Fibroblast of skin of back (primary cell): ENCODE results near the gene FRMD5.

ENCODE experiments used
- DNase-seq: peaks from one replicate; pipeline ENCODE4 v3.0.0-alpha.2; 2013

The FRMD5 gene

GRCh38 chr15:43969802-43970375, 225.2 kb downstream of the FRMD5 start:
- DNase-seq = no peak

DNA sequence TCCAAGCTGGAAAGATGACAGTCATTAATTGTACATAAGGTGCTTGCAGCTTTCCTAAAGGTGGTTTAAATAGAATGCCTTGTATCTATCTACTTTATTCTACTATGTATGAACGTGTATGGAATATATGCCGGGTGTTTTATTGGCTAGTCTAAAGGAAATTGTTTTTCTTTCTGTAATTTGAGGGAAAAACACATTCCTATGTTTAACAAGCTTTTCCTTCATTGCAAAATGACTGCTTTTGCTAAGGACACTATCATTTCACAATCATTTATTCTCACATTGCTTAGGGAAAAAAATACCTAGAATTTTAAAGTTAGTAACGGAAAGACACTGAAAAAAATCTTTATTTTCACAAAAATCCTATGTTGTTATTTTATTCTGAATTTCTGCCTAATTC, 226.5 kb downstream of the FRMD5 start:
- no peak for DNase-seq

- no peak for DNase-seq
These were observed 228.4 kb downstream of the FRMD5 start for GRCh38 chr15:43966646-43967045.

DNA sequence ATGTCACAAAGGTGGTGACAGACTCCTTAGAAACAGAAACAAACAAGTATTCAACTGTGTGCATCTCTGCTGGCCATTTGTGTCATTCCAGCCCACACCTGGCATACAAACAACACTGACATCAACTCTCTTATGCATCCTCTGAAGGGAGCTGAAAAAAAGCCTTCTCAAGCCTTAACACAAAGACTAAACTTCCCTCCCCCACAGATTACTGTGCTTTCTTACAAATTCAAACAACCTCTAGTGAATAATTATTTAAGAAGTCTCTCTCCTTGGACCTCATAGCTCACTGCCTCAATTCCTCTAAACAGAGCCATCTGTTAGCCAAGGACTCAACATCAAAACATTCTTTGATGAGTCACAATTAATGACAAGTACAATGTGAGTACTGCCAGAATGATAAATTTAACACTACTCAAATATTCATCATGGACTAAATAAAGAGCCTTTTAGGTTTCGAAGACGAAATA, 236.2 kb downstream of the FRMD5 start:
- peak; percentile 73 for DNase-seq

- no peak for DNase-seq
These were observed 237.3 kb downstream of the FRMD5 start for GRCh38 chr15:43957724-43958123.

DNA sequence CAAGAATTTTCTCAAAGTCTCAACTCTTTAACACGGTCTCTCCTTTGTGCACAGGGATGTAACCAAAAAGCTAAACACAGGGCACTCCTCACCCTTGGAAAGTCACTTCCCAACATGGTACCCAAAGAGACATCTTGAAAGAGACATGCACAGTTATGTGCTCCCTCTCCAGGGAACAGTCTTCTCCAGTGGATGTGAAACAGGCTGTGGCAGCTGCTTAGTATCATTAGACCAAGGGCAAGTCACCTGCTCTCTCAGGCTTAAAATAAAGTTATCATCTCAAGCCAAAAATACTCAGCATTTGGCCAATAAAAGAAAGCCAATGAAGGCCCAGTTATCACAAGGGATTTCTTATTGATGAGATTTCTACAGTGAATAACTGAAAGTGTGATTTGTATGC, 239.9 kb downstream of the FRMD5 start:
- no peak for DNase-seq

- no peak for DNase-seq
These were observed 240.9 kb downstream of the FRMD5 start for GRCh38 chr15:43954181-43954621.

DNA sequence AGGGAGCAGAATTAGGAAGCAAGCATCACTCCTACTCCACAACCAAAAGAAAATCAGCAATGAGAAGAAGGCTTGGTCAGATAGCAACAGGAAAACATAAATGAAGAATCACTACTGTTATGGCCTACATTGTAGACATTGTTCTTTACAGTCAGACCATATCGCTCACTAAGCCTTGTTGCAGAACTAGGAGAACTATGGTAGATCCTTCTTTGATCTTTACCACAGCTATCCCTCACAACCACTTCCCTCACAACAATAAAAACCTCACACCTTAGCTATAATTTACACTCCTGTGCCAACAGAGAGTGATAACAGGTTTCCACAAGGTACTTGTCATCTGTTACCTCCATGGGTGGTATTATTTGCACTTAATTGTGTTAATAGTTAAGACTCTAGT, 241.7 kb downstream of the FRMD5 start:
- no peak for DNase-seq

DNA sequence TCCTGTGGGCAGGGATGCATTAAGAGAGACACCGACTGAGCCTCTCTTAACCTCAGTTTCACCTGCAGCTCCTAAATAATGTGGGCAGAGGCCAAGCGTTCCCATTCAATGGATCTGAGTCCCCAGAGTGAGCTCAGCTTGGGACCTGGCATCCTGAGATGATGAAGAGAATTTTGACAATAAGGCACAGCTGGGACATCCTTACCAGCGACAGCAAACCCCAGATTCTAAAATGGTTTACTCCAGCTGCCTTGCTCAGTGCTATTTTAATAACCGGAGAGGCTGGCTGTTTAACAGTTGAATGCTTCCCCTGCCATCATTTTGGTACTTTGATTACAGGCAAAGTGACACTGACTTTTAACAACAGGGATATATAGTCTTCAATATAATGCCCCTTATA, 244.5 kb downstream of the FRMD5 start:
- DNase-seq = no peak

GRCh38 chr15:43948691-43949325, 246.3 kb downstream of the FRMD5 start:
- DNase-seq = no peak

DNA sequence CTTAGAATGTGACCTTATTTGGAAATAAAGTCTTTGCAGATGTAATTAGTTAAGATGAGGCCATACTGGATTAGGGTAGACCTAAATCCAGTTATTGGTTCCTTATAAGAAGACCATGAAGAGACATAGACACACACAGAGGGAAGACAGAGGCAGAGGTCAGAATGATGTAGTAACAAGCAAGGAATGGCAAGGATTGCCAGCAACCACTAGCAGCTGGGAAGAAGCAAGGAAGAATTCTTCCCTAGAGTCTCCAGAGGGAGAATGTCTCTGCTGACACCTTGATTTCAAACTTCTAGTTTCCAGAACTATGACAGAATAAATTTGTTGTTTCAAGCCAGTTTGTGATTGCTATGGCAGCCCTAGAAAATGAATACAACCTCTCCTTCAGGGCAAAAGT, 251.6 kb downstream of the FRMD5 start:
- peak; percentile 25 for DNase-seq

DNA sequence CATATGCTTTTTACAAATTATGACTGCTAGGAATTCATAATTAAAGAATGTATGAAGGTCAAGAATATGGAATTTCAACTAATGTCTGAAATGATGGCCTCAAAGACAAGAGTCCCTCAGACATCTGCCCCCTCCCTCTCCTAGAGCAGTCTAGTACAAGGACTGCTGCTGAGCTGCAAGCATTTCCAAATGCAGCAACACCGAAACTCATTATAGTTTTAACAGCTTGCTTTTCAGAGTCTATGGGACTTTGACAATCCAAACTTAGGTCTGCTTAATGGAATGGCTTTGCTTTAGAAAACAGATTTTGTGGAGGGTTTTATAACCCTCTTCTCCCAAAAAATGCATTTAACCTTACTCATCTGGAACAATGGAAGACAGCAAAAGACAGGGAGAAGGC, 252.9 kb downstream of the FRMD5 start:
- no peak for DNase-seq

- no peak for DNase-seq
These were observed 253.5 kb downstream of the FRMD5 start for GRCh38 chr15:43941555-43941954.

DNA sequence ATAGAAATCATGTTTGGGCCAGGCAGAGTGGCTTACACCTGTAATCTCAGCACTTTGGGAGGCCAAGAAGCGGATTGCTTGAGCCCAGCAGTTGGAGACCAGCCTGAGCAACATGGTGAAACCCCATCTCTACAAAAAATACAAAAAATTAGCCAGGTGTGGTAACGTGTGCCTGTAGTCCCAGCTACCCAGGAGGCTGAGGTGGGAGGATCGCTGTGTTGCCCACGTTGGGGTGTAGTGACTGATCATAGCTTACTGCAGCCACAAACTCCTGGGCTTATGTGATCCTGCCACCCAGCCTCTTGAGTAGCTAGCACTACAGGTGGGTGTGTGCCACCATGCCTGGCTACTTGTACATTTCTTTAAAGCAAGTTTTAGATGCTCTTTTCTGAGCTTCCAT, 254.0 kb downstream of the FRMD5 start:
- no peak for DNase-seq

GRCh38 chr15:43939070-43939469, 256.0 kb downstream of the FRMD5 start:
- no peak for DNase-seq

DNA sequence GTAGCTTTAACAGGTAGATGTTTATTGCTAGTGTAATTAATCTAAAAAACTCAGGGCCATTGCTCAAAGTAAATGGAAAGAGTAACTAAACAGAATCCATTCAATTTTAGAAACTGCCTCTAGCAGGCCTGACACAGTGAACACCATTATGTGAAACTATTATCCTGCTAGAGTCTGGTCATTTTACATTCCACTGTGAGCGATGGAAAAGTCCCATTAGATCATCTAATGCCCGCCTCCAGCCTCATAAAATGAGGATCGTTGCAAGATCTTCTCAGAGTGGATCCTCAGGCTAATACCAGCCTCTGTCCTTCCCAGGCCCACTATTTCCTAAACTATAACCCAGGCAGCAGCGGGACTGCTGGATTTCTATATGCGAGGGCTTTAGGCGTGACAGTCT, 260.6 kb downstream of the FRMD5 start:
- no peak for DNase-seq

GRCh38 chr15:43932907-43933306, 262.2 kb downstream of the FRMD5 start:
- DNase-seq = peak; percentile 60

- DNase-seq = no peak
These were observed 263.2 kb downstream of the FRMD5 start for GRCh38 chr15:43931790-43932435.

- DNase-seq = no peak
These were observed 264.0 kb downstream of the FRMD5 start for GRCh38 chr15:43931119-43931518.

DNA sequence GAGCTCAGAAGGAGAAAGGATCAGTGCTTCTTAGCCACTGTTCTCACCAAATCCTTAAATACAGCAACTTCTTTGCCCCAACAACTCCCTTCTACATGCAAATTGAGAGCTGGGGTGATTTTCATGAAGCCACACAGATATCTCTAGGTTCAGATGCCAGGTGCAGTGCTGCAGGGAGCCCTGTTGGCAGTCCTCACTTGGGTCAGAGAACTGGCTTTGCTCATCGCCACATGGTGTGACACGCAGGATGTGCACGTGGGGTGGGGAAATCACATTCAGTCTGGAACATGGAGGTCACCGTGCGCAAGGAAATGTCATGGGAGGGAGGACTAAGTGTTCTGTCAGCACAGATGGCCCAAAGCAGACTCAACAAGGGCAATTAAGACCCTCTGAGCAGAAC, 264.5 kb downstream of the FRMD5 start:
- no peak for DNase-seq

GRCh38 chr15:43930079-43930478, 265.0 kb downstream of the FRMD5 start:
- no peak for DNase-seq

- DNase-seq = no peak
These were observed 266.9 kb downstream of the FRMD5 start for GRCh38 chr15:43928152-43928551.

- DNase-seq = no peak
These were observed 267.9 kb downstream of the FRMD5 start for GRCh38 chr15:43927203-43927602.

- no peak for DNase-seq
These were observed 271.5 kb downstream of the FRMD5 start for GRCh38 chr15:43923553-43923952.
